Astrocyte (in vitro differentiated cells and primary cell): ENCODE measurements around the gene AGTPBP1.

ENCODE experiments used
- EZH2 ChIP-seq: IDR thresholded peaks from 2 replicates; pipeline ENCODE4 v1.6.1; 2012; ENCODE audit warnings: mild to moderate bottlenecking, low read length, inconsistent platforms; ENCODE audit not compliant: insufficient read depth
- TF ChIP-seq, protein P1 (sequence below): IDR thresholded peaks from 2 replicates; pipeline ENCODE4 v1.5.1; 2011; ENCODE audit warnings: low read depth, mild to moderate bottlenecking, inconsistent platforms, low read length, moderate library complexity; ENCODE audit not compliant: insufficient read depth

DNA sequence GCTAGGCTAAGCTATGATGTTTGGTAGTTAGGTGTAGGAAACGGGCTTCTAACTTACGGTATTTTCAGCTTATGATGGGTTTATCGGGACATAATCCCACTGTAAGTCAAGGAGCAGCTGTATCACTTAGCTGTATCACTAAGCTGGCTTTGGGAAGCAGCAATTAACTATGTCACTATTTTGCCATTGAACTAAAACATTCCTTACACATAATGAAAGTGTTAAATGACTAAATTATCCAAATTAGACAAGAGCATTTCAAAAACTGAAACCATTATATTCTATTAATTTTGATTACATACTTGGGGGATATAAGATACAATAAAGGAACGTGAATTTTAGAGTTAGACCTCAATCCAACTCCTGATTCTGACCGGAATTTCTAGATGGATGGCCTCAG lies 188.3 kb downstream of the AGTPBP1 start:
- TF ChIP-seq EZH2 = no peak
- TF ChIP-seq, protein P1, sequence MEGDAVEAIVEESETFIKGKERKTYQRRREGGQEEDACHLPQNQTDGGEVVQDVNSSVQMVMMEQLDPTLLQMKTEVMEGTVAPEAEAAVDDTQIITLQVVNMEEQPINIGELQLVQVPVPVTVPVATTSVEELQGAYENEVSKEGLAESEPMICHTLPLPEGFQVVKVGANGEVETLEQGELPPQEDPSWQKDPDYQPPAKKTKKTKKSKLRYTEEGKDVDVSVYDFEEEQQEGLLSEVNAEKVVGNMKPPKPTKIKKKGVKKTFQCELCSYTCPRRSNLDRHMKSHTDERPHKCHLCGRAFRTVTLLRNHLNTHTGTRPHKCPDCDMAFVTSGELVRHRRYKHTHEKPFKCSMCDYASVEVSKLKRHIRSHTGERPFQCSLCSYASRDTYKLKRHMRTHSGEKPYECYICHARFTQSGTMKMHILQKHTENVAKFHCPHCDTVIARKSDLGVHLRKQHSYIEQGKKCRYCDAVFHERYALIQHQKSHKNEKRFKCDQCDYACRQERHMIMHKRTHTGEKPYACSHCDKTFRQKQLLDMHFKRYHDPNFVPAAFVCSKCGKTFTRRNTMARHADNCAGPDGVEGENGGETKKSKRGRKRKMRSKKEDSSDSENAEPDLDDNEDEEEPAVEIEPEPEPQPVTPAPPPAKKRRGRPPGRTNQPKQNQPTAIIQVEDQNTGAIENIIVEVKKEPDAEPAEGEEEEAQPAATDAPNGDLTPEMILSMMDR = no peak
